ENCODE measurements around the gene VLDLR. TPM values are rescaled to one million over a fixed set of nuclear protein-coding genes. Genes with fewer than 3 reads are reported as not detected.

Gene VLDLR
- total RNA-seq, 5 donors from 2014 or later (not counting 1 experiment from before 2014, with no cell fraction given) = 0.16 to 1.9 (median 0.92) TPM

- Histone ChIP-seq H3K4me1 (ENCODE audit: control insufficient read depth in 1 of 2, extremely low read depth in 1 of 2, insufficient read depth in 2 of 2, low read length in 2 of 2) (peaks cover 0 to 4% of the 10 kb centered on the region in 2 experiments), H3K36me3 (ENCODE audit: control insufficient read depth in 2 of 2, extremely low read depth in 1 of 2, insufficient read depth in 1 of 2, low read length in 1 of 2) (no peaks in the 10 kb centered on the region), H3K9me3 (no peaks in the 10 kb centered on the region), H3K27ac (ENCODE audit: low read length) (no peak overlapping the region), H3K27me3 (replicated peaks in 1 of 2; ENCODE audit: control insufficient read depth in 2 of 2, extremely low read depth in 1 of 2, insufficient read depth in 2 of 2, low read length in 1 of 2) (peaks cover 5 to 13% of the 10 kb centered on the region in 2 experiments), H3K4me3 (ENCODE audit: control insufficient read depth in 1 of 2, extremely low read depth in 1 of 2, low read length in 1 of 2) (no peak overlapping the region)
- 90% methylated on average over 2 of the region's 4 CpGs for WGBS (ENCODE audit: insufficient coverage)
- Mint-ChIP-seq H3K36me3 (no peaks in the 10 kb centered on the region), H3K4me3 (no peak overlapping the region), H3K9me3 (no peaks in the 10 kb centered on the region), H3K27ac (no peak overlapping the region), H3K27me3 (peaks cover 27 to 34% of the 10 kb centered on the region in 2 donors), H3K4me1 (peaks cover 6 to 8% (median 6%) of the 10 kb centered on the region in 3 donors)
- ATAC-seq (replicated peaks in 1 of 4) (no peak), DNase-seq (no peak)
- ChIA-PET CTCF (no interaction called here), POLR2A (no interaction called here)
Observed at GRCh38 chr9:2616692-2617377, 4.8 kb upstream of the VLDLR start.

- H3K27me3 ChIP-seq (replicated peaks in 1 of 2; ENCODE audit: control insufficient read depth in 2 of 2, extremely low read depth in 1 of 2, insufficient read depth in 2 of 2, low read length in 1 of 2) = peaks cover 13 to 15% of the 10 kb centered on the region in 2 experiments
- no peaks in the 10 kb centered on the region for H3K36me3 ChIP-seq (ENCODE audit: control insufficient read depth in 2 of 2, extremely low read depth in 1 of 2, insufficient read depth in 1 of 2, low read length in 1 of 2)
- Mint-ChIP-seq H3K4me3 (no peak overlapping the region), H3K4me1 (peaks cover 11 to 14% (median 12%) of the 10 kb centered on the region in 3 donors), H3K9me3 (no peaks in the 10 kb centered on the region), H3K27ac (no peak overlapping the region), H3K27me3 (peaks cover 33 to 36% of the 10 kb centered on the region in 2 donors), H3K36me3 (no peaks in the 10 kb centered on the region)
- DNase-seq (no peak), ATAC-seq (replicated peaks in 1 of 4) (no peak)
- H3K9me3 ChIP-seq = no peaks in the 10 kb centered on the region
- H3K27ac ChIP-seq (ENCODE audit: low read length) = no peak overlapping the region
- ChIA-PET POLR2A (no interaction called here), CTCF (interaction anchor here (0.7 to 1.1 kb wide), 2 partner anchors 10 to 15 kb away, joined by 3 read pairs; no protein-coding TSS in a partner anchor)
- peaks cover 0 to 14% of the 10 kb centered on the region in 2 experiments for H3K4me1 ChIP-seq (ENCODE audit: control insufficient read depth in 1 of 2, extremely low read depth in 1 of 2, insufficient read depth in 2 of 2, low read length in 2 of 2)
- H3K4me3 ChIP-seq (ENCODE audit: control insufficient read depth in 1 of 2, extremely low read depth in 1 of 2, low read length in 1 of 2) = no peak overlapping the region
- WGBS (ENCODE audit: insufficient coverage) = no CpG with 5 or more reads among the region's 1 CpG
Observed at GRCh38 chr9:2618289-2618688, 3.3 kb upstream of the VLDLR start.

DNA sequence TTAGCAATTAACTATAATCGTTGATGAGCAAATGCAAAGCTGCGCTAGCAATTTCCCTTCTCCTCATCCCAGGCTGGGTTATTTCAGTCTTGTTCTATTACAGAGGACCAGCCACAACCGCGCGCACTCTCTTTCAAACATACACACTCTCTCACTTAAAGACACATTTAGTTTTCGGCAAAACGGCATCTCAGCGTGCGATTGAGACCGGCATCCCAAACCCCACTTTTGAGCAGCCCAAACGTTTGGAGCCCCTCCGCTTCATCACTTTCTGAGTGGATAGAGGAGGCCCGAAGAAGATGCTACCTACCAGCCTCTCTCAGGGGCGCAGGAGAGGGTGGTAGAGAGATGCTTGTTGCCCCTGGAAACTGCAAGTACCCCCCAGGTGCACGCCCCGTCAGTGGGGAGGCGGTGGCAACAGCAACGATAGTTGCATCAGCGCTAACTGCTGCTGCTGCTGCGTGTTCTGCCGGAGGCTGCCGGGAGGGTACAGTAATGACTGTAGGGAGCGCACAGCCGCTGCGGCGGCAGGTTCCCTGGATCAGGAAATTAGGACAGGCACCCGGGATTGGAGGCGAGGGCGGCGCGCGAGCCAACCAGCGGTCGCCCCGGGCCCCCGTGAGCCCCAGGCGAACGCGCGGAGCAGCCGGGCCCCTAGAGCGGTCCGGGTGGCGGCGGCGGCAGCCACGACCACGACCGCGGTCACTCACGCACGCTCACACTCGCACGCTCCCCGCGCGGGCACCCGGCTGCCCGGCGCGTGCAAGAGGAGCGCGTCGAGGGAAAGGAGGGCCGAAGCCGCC lies 467 bp upstream of the VLDLR start:
- H3K27ac Mint-ChIP-seq = peak overlapping the region in 1 of 2 donors; percentile 25
- peak overlapping the region; percentile 21 to 53 for H3K4me3 ChIP-seq (ENCODE audit: control insufficient read depth in 1 of 2, extremely low read depth in 1 of 2, low read length in 1 of 2)
- no peaks in the 10 kb centered on the region for H3K36me3 ChIP-seq (ENCODE audit: control insufficient read depth in 2 of 2, extremely low read depth in 1 of 2, insufficient read depth in 1 of 2, low read length in 1 of 2)
- no peaks in the 10 kb centered on the region for H3K36me3 Mint-ChIP-seq
- CTCF ChIA-PET = no interaction called here
- H3K27me3 ChIP-seq (replicated peaks in 1 of 2; ENCODE audit: control insufficient read depth in 2 of 2, extremely low read depth in 1 of 2, insufficient read depth in 2 of 2, low read length in 1 of 2) = peaks cover 18 to 19% of the 10 kb centered on the region in 2 experiments
- no peak overlapping the region for H3K27ac ChIP-seq (ENCODE audit: low read length)
- H3K9me3 Mint-ChIP-seq = no peaks in the 10 kb centered on the region
- peak overlapping the region; percentile 77 to 83 (median 82) for H3K4me3 Mint-ChIP-seq
- peak in 8 of 35 experiments; percentile 1 to 24 (median 14) for DNase-seq
- POLR2A ChIA-PET = no interaction called here
- peaks cover 50 to 54% of the 10 kb centered on the region in 2 donors for H3K27me3 Mint-ChIP-seq
- H3K4me1 ChIP-seq (ENCODE audit: control insufficient read depth in 1 of 2, extremely low read depth in 1 of 2, insufficient read depth in 2 of 2, low read length in 2 of 2) = peaks cover 0 to 18% of the 10 kb centered on the region in 2 experiments
- WGBS (ENCODE audit: insufficient coverage) = 5% methylated on average over 59 of the region's 66 CpGs
- H3K4me1 Mint-ChIP-seq = peaks cover 14 to 19% (median 14%) of the 10 kb centered on the region in 3 donors
- peak; percentile 41 to 70 (median 45) for ATAC-seq (replicated peaks in 1 of 4)
- H3K9me3 ChIP-seq = no peaks in the 10 kb centered on the region

DNA sequence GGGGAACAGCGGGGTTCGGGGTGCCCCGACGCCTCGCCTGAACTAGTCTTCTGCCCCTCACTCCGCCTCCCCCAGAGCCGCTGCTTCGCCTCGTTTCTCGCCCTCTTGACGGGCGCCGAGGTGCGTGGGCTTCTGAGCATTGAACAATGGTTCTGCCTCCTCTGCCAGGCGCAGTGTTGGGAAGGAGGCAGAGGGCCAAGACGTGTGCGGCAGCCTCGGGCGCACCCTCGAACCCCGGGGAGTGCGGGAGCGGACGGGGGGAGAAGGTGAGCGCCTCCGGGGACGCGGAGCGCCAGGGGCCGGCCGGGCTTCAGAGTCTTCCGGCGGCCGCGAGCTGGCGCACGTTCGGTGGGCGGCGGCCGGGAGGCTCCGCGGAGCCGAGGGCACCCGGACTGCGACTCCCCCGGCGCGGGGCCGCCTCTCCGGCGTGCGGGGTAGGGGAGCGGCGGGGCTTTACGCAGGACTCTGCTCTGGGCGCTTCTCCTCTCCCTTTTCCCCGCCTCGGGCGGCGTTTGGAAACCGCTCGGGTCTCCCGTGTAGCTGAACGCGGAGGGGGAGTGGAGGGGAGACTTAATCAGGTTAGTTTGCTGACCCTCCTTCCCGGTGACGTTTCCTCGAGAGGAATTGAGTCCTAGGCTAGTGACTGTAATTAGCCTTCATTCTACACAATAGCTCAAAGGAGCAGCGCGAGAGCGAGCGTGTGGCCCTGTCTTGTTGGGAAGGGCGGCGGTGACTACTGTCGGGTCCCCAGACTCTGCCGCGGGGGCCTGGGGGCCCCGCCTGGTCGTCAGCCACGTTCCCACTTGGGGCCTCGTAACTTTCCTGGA lies 1.1 kb downstream of the VLDLR start:
- no peaks in the 10 kb centered on the region for H3K36me3 ChIP-seq (ENCODE audit: control insufficient read depth in 2 of 2, extremely low read depth in 1 of 2, insufficient read depth in 1 of 2, low read length in 1 of 2)
- H3K36me3 Mint-ChIP-seq = no peaks in the 10 kb centered on the region
- peaks cover 14 to 19% (median 14%) of the 10 kb centered on the region in 3 donors for H3K4me1 Mint-ChIP-seq
- H3K27ac Mint-ChIP-seq = no peak overlapping the region
- no peaks in the 10 kb centered on the region for H3K9me3 ChIP-seq
- ATAC-seq (replicated peaks in 1 of 4) = peak; percentile 3 to 42 (median 28)
- H3K9me3 Mint-ChIP-seq = no peaks in the 10 kb centered on the region
- 2% methylated on average over 65 of the region's 82 CpGs for WGBS (ENCODE audit: insufficient coverage)
- H3K27me3 ChIP-seq (replicated peaks in 1 of 2; ENCODE audit: control insufficient read depth in 2 of 2, extremely low read depth in 1 of 2, insufficient read depth in 2 of 2, low read length in 1 of 2) = peaks cover 18 to 19% of the 10 kb centered on the region in 2 experiments
- H3K4me3 Mint-ChIP-seq = peak overlapping the region; percentile 73 to 83 (median 80)
- H3K4me1 ChIP-seq (ENCODE audit: control insufficient read depth in 1 of 2, extremely low read depth in 1 of 2, insufficient read depth in 2 of 2, low read length in 2 of 2) = peaks cover 0 to 18% of the 10 kb centered on the region in 2 experiments
- H3K27me3 Mint-ChIP-seq = peaks cover 60 to 63% of the 10 kb centered on the region in 2 donors
- H3K4me3 ChIP-seq (ENCODE audit: control insufficient read depth in 1 of 2, extremely low read depth in 1 of 2, low read length in 1 of 2) = peak overlapping the region; percentile 46 to 65
- peak in 1 of 35 experiments; percentile 3 for DNase-seq
- ChIA-PET POLR2A (no interaction called here), CTCF (no interaction called here)
- no peak overlapping the region for H3K27ac ChIP-seq (ENCODE audit: low read length)

DNA sequence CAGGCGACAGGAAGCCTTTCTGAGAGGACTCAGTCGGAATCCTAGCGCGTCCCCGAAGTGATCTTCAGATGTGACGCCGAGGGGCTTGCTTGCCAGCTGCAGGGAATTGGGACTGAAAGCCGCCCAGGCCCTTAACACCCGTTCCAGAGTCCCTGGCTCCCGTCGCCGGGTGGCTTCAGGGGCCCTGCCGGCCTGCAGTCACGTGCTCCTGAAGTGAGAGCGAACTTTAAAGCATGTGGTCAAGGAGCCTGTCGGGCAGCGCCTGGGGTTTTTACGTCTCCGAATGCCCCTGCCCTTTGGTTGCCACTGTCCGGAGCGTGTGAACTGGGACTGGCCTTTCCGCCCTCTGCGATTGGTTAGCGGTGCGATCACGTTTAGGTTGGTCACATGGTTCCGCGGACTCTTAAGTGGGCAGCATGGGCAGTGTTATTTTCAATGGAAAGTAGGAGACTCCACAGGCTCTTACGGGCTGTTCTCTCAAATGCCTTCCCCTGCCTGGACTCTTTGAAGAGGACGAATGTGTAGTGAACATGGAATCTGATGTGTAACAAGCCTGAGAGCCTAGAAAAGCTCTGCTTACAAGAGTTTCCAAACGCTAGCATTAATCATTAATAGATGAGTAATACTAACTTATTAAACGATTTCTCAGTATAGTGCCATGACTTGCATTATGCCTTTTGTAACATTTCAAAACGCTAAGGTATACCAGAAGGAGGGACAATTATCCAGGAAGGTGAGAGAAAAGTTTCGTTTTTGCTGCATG lies 1.9 kb downstream of the VLDLR start:
- CTCF ChIA-PET = no interaction called here
- no peak for ATAC-seq (replicated peaks in 1 of 4)

More for the DNA sequence above, 1.9 kb downstream of the VLDLR start:
- Histone ChIP-seq H3K36me3 (ENCODE audit: control insufficient read depth in 2 of 2, extremely low read depth in 1 of 2, insufficient read depth in 1 of 2, low read length in 1 of 2) (no peaks in the 10 kb centered on the region), H3K4me1 (ENCODE audit: control insufficient read depth in 1 of 2, extremely low read depth in 1 of 2, insufficient read depth in 2 of 2, low read length in 2 of 2) (peaks cover 0 to 18% of the 10 kb centered on the region in 2 experiments), H3K27me3 (replicated peaks in 1 of 2; ENCODE audit: control insufficient read depth in 2 of 2, extremely low read depth in 1 of 2, insufficient read depth in 2 of 2, low read length in 1 of 2) (peaks cover 18 to 19% of the 10 kb centered on the region in 2 experiments), H3K4me3 (ENCODE audit: control insufficient read depth in 1 of 2, extremely low read depth in 1 of 2, low read length in 1 of 2) (peak overlapping the region; percentile 34 to 65), H3K27ac (ENCODE audit: low read length) (no peak overlapping the region), H3K9me3 (no peaks in the 10 kb centered on the region)
- peak overlapping the region; percentile 59 to 83 (median 70) for H3K4me3 Mint-ChIP-seq
- POLR2A ChIA-PET = no interaction called here
- WGBS (ENCODE audit: insufficient coverage) = 21% methylated on average over 28 of the region's 34 CpGs
- H3K27ac Mint-ChIP-seq = no peak overlapping the region
- DNase-seq = no peak
- H3K36me3 Mint-ChIP-seq = no peaks in the 10 kb centered on the region
- H3K27me3 Mint-ChIP-seq = peaks cover 60 to 68% of the 10 kb centered on the region in 2 donors
- H3K4me1 Mint-ChIP-seq = peaks cover 14 to 19% (median 14%) of the 10 kb centered on the region in 3 donors
- no peaks in the 10 kb centered on the region for H3K9me3 Mint-ChIP-seq
